ENCODE measurements around the gene RASAL3.

RASAL3 gene

GRCh38 chr19:15432629-15433518, 31.5 kb downstream of the RASAL3 start:
- TF ChIP-seq EZH2phosphoT487 (IDR thresholded peaks at IDR 0.05; ENCODE audit: low read depth) (no peak), CTCF (IDR thresholded peaks at IDR 0.05; ENCODE audit: low read depth, low read length) (no peak)
- Histone ChIP-seq H3K36me3 (replicated peaks; ENCODE audit: low read depth, low read length) (peaks cover 8% of the 10 kb centered on the region), H3K27ac (ENCODE audit: low read length) (peak overlapping the region; percentile 55), H3K9me3 (ENCODE audit: insufficient read depth, low read length) (no peaks in the 10 kb centered on the region), H2AFZ (ENCODE audit: low read depth, low read length) (peak overlapping the region; percentile 94), H3K9ac (ENCODE audit: low read length) (peak overlapping the region; percentile 88), H3K79me2 (ENCODE audit: low read length) (peaks cover 48% of the 10 kb centered on the region), H4K20me1 (ENCODE audit: insufficient read depth, low read length) (peaks cover 15% of the 10 kb centered on the region; the same call in 1 of the 2 replicates), H3K4me2 (ENCODE audit: low read length) (peak overlapping the region; percentile 84), H3K4me3 (ENCODE audit: low read length) (peak overlapping the region; percentile 83), H3K4me1 (ENCODE audit: low read length) (peaks cover 16% of the 10 kb centered on the region), H3K27me3 (ENCODE audit: low read depth, low read length) (no peaks in the 10 kb centered on the region)

GRCh38 chr19:15432018-15432494, 32.3 kb downstream of the RASAL3 start:
- Histone ChIP-seq H3K79me2 (ENCODE audit: low read length) (peaks cover 56% of the 10 kb centered on the region), H4K20me1 (ENCODE audit: insufficient read depth, low read length) (peaks cover 15% of the 10 kb centered on the region; the same call in 1 of the 2 replicates), H3K4me3 (ENCODE audit: low read length) (peak overlapping the region; percentile 79), H3K27me3 (ENCODE audit: low read depth, low read length) (no peaks in the 10 kb centered on the region), H3K9me3 (ENCODE audit: insufficient read depth, low read length) (no peaks in the 10 kb centered on the region), H3K9ac (ENCODE audit: low read length) (peak overlapping the region; percentile 68), H3K4me2 (ENCODE audit: low read length) (peak overlapping the region; percentile 95), H3K36me3 (replicated peaks; ENCODE audit: low read depth, low read length) (peaks cover 16% of the 10 kb centered on the region), H3K4me1 (ENCODE audit: low read length) (peaks cover 16% of the 10 kb centered on the region), H3K27ac (ENCODE audit: low read length) (peak overlapping the region; percentile 39), H2AFZ (ENCODE audit: low read depth, low read length) (no peak overlapping the region)
- TF ChIP-seq EZH2phosphoT487 (IDR thresholded peaks at IDR 0.05; ENCODE audit: low read depth), result no peak
- TF ChIP-seq CTCF (IDR thresholded peaks at IDR 0.05; ENCODE audit: low read depth, low read length), result no peak

- Histone ChIP-seq H3K36me3 (replicated peaks; ENCODE audit: low read depth, low read length) (peaks cover 22% of the 10 kb centered on the region), H3K27ac (ENCODE audit: low read length) (peak overlapping the region; percentile 39), H2AFZ (ENCODE audit: low read depth, low read length) (no peak overlapping the region), H3K4me2 (ENCODE audit: low read length) (peak overlapping the region; percentile 95), H4K20me1 (ENCODE audit: insufficient read depth, low read length) (peaks cover 15% of the 10 kb centered on the region; the same call in 1 of the 2 replicates), H3K79me2 (ENCODE audit: low read length) (peaks cover 56% of the 10 kb centered on the region), H3K9ac (ENCODE audit: low read length) (peak overlapping the region; percentile 68), H3K9me3 (ENCODE audit: insufficient read depth, low read length) (no peaks in the 10 kb centered on the region), H3K27me3 (ENCODE audit: low read depth, low read length) (no peaks in the 10 kb centered on the region), H3K4me3 (ENCODE audit: low read length) (peak overlapping the region; percentile 79), H3K4me1 (ENCODE audit: low read length) (peaks cover 16% of the 10 kb centered on the region)
- TF ChIP-seq CTCF (IDR thresholded peaks at IDR 0.05; ENCODE audit: low read depth, low read length) (no peak), EZH2phosphoT487 (IDR thresholded peaks at IDR 0.05; ENCODE audit: low read depth) (no peak)
Measured at GRCh38 chr19:15431396-15432017, 32.8 kb downstream of the RASAL3 start.
